Mesodermal cell (in vitro differentiated cells): ENCODE data around the gene ATP11A.
A peak's percentile ranks its signal among the peaks of the same experiment; 100 is the strongest.
"Not testable (repeated sequence)": the region's sequence is repeated elsewhere in the genome, so short reads cannot be mapped to it uniquely, and the experiment has no call there.

Experiments used
- H3K27ac ChIP-seq: 2 replicates; pipeline ENCODE4 v1.7.0; 2013; ENCODE audit warnings: mild to moderate bottlenecking, low read depth, low read length, moderate library complexity; ENCODE audit not compliant: severe bottlenecking
- H3K36me3 ChIP-seq: 2 replicates; pipeline ENCODE4 v1.7.1; 2013; ENCODE audit warnings: mild to moderate bottlenecking, low read length, moderate library complexity; ENCODE audit not compliant: control insufficient read depth, insufficient read depth
- H3K4me1 ChIP-seq: one replicate; pipeline ENCODE4 v1.7.1; 2013; ENCODE audit warnings: mild to moderate bottlenecking, low read length; ENCODE audit not compliant: insufficient read depth, control insufficient read depth, poor library complexity, severe bottlenecking
- H3K4me3 ChIP-seq: 2 replicates; pipeline ENCODE4 v1.7.0; 2013; ENCODE audit warnings: low read length, control low read depth, mild to moderate bottlenecking; ENCODE audit not compliant: insufficient read depth, poor library complexity, severe bottlenecking; ENCODE audit errors: extremely low read depth
- H3K9me3 ChIP-seq: 2 replicates; pipeline ENCODE4 v1.7.1; 2013; ENCODE audit warnings: mild to moderate bottlenecking, low read length, moderate library complexity; ENCODE audit not compliant: control insufficient read depth
- WGBS, 2 experiments: methylation state at CpG; one replicate each; pipeline ENCODE4 v1.1.5; 2013; ENCODE audit warnings: missing lambda C conversion rate in 2 of 2; ENCODE audit not compliant: insufficient coverage in 2 of 2; 5-methylcytosine and 5-hydroxymethylcytosine counted together

ATP11A gene

DNA sequence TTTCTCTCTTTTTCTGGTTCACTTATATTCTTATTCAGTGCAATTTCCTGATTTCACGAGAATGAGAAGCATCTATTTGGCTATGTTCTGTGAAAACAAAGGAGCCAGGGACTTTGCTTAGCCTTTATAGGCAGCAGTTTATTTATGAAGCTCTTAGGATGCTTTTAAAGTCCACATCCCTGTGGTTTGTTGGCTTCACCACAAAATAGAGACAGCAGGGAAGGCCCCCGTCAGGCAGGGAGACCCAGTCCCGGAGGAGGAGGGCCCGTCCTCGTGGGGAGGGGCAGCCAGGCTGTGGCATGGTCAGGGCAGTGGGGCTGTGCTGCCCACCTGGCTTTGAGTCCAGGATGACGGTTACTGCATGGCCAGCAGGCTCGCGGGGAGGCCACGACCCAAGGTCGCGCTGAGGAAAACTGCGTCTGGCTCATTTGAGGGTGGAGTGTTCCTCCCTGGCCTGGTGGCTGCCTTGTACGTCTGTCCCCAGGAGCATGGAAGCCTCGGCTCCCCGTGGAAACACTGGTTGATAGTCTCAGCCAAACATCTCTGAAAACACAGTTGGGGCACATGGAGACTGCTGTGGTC lies 92.7 kb downstream of the ATP11A start:
- Histone ChIP-seq H3K36me3 (peaks cover 19% of the 10 kb centered on the region), H3K9me3 (no peaks in the 10 kb centered on the region), H3K4me1 (peaks cover 26% of the 10 kb centered on the region), H3K4me3 (no peak overlapping the region), H3K27ac (no peak overlapping the region)
- 85 to 92% methylated on average over 14 to 15 of the region's 15 CpGs for WGBS, 2 experiments

DNA sequence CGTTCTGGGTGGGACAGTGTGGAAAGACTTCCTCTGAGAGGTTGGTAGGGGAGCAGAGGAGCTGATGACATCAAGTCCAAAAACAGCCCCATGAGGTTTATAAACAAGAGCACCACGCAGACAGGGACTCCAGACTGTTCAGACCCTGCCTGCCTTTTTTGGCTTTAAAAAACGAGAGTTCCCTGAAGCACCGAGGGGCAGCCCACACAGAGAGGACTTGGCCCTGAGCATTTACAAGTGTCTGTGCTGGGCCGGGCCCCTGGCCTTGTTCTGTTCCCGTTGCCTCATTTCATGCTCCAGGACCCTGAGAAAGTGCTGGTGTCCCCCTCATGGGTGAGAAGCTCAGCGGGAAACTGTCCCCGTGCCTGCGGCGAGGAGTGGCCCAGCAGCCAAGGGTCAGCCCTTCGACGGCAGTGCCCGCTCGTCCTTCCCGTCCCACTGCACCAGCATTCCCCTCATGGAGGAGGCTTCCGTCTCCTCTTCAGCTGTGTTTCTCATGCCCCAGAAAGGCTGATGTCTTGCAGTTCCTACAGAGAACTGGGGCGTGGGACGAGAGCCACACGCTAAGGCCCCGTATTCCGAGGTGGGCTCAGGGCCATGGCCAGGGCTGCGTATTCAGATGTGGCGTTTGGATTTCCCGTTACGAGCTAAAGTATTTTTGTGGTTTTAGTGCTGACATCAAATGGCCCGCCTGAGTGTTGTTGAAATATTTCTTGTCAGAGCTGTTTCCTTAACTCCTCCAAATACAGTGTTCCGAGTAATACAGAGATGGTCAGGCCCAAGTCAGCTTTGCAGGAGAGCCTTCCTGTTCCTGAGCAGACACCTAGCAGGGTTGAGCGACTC lies 93.5 kb downstream of the ATP11A start:
- WGBS, 2 experiments = 95% methylated on average over 21 to 23 of the region's 28 CpGs
- Histone ChIP-seq H3K27ac (peak overlapping the region; percentile 25), H3K36me3 (peaks cover 25% of the 10 kb centered on the region), H3K4me1 (peaks cover 24% of the 10 kb centered on the region), H3K9me3 (no peaks in the 10 kb centered on the region), H3K4me3 (no peak overlapping the region)

DNA sequence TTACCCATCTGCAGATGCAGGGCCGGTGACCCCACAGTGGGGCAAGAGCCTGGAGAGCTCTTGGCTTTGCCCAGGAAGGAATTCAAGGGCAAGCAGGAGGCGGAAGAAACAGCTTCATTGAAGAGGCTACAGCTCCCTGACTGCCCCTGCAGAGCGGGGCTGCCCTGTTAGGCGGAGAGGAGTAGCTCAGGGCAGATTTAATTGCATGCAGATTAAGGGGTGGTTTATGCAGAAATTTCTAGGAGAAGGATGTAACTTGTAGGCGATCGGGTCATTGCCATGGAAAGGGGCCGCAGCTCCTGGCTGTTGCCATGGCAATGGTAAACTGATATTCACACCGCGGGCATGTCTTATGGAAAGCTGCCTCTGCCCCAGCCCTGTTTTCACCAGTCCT lies 94.1 kb downstream of the ATP11A start:
- Histone ChIP-seq H3K36me3 (peaks cover 31% of the 10 kb centered on the region), H3K4me1 (peaks cover 24% of the 10 kb centered on the region), H3K9me3 (no peaks in the 10 kb centered on the region), H3K4me3 (no peak overlapping the region), H3K27ac (peak overlapping the region; percentile 25)
- WGBS, 2 experiments = 94% methylated on average over 9 of the region's 9 CpGs

DNA sequence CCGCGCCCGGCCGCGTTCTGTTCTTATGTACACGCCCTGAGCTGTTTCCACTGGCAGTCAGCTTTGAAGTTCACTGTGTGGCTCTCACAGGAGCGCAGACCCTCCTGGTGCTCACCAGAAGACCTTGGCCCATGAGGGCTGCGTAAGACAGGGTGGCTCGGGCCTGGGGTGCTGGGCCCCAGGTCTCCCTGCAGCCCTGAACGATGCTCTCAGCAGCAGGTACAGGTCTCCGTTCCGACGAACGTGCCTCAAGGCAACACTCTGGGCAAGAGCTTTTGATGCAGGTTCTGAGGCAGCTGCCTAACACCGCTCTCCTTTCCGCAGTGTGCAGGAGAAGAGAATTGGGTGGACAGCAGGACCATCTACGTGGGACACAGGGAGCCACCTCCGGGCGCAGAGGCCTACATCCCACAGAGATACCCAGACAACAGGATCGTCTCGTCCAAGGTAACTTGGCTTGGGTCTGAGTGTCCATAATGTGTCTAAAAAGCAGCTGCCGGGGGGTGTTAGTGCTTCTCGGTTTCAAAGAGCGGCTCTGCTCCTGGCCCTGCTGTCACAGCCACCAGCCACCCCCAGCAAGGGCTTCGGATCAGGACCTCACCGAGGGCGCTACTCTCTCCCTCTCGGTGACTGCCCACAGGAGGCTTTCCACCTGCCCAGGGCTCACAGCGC lies 95.1 kb downstream of the ATP11A start:
- WGBS, 2 experiments = 92 to 98% methylated on average over 24 to 28 of the region's 29 CpGs
- H3K36me3 ChIP-seq = peaks cover 40% of the 10 kb centered on the region

DNA sequence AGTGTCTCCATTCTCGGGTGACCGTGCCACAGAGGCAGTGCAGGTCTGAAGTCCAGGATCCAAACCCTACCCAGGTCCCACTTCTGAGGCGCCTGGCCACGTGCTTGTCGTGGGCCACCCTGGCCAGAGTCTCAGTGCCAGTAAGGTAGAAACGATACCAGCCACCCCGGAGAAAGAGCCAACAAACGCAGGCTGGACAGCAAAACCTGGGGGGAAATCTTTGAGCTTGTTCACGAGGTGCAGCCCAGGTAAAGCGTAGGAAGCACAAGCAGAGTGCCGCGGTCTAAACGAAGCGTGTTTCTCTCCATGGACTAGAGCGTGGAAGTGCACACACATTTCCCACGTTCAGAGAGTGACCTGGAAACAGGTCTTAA lies 95.6 kb downstream of the ATP11A start:
- H3K36me3 ChIP-seq = peaks cover 44% of the 10 kb centered on the region
- no peaks in the 10 kb centered on the region for H3K9me3 ChIP-seq
- peaks cover 16% of the 10 kb centered on the region for H3K4me1 ChIP-seq
- H3K4me3 ChIP-seq = no peak overlapping the region
- H3K27ac ChIP-seq = no peak overlapping the region
- WGBS, 2 experiments = 97 to 98% methylated on average over 15 to 16 of the region's 16 CpGs

More for the DNA sequence above, 95.1 kb downstream of the ATP11A start:
- no peaks in the 10 kb centered on the region for H3K9me3 ChIP-seq
- H3K27ac ChIP-seq = no peak overlapping the region
- no peak overlapping the region for H3K4me3 ChIP-seq
- peaks cover 21% of the 10 kb centered on the region for H3K4me1 ChIP-seq

DNA sequence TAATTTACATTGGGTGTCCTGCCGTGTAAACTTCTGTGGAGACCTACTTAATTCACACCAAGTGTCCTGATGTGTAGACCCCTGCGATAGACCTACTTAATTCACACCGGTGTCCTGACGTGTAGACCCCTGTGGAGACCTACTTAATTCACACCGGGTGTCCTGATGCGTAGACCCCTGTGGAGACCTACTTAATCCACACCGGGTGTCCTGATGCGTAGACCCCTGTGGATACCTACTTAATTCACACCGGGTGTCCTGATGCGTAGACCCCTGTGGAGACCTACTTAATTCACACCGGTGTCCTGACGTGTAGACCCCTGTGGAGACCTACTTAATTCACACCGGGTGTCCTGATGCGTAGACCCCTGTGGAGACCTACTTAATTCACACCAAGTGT lies 97.0 kb downstream of the ATP11A start:
- 92 to 93% methylated on average over 8 to 10 of the region's 14 CpGs for WGBS, 2 experiments
- not testable (repeated sequence) for H3K27ac ChIP-seq, H3K4me3 ChIP-seq, H3K4me1 ChIP-seq, H3K9me3 ChIP-seq
- peaks cover 54% of the 10 kb centered on the region for H3K36me3 ChIP-seq

DNA sequence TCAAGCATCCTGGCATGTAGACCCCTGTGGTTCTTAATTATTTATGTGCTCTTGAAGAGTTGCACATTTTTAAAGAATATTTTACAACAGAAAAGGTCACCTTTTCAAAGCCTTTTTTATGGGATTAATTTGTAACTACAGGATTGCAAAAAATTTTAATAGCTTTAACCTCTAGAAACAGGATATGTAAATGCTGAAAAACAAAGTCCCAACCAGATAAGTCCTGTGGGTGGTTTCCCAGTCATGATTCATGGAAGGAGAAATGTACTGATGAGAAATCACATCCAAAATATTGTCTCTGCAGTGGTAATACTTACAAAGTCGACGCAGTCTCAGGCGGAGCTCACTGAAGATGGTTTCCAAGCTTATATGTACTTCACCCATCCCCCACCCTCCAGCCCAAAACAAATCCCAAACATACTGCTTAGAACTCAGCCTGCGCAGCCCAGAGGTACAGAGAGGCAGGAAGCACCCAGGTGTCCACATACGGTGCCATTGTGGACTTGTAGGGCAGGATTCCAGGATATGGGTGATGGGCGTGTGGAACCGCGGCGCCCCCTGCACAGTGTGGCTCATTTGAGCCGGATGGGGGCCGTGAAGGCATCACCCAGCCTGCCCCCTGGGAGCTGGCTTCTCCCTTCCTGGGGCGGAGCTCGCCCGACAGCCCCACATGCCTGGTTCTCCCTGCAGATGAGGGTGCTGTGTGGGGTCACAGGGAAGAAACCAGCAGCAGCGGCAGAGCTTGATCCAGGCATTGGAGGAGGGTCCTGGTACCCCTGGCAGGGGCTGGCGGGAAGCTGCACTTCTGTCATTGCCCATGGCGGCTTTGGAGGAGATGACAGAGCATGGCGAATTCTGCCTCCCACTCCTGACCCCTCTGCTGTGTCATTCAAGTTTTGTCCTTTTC lies 101.2 kb downstream of the ATP11A start:
- H3K9me3 ChIP-seq = no peaks in the 10 kb centered on the region
- no peak overlapping the region for H3K27ac ChIP-seq
- WGBS, 2 experiments = 93 to 96% methylated on average over 11 to 12 of the region's 18 CpGs
- no peak overlapping the region for H3K4me3 ChIP-seq
- peaks cover 7% of the 10 kb centered on the region for H3K4me1 ChIP-seq
- H3K36me3 ChIP-seq = peaks cover 63% of the 10 kb centered on the region

DNA sequence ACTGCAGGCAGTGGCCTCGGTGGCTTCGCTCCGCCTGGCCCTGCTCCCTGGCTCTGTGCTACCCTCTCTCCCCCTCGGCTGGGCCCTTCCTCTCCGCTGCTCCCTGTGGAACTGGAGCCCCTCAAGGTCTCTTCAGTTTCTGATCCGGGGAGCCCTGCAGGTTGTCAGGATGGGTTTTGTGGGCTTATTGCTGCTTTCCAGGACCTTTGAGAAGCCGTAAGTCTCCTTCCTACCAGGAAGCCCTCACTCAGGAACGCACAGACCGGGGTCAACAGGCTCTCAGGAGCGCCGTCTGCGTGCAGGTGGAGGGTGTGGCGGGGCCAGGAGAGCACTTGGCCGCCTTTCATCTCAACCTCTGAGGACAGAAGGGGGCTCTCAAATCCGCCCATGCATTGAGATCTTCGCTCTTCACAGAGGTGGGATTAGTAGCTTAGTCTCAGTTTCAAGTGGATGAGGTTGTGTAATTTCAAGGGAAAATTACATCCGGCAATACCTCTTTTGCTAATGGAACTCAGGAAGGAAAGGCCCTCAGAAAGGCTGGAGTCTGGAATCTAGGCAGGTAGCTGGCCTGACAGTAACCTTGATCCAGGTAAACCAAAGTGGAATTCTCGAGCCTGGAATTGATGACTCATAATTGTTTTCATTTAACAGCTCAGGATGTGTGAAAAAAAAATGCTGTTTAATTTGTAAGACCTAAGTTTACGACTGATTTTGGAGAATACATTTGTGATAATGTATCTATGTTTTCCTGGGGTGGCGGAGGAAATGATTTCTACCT lies 102.0 kb downstream of the ATP11A start:
- no peaks in the 10 kb centered on the region for H3K9me3 ChIP-seq
- peaks cover 66% of the 10 kb centered on the region for H3K36me3 ChIP-seq
- peaks cover 7% of the 10 kb centered on the region for H3K4me1 ChIP-seq
- WGBS, 2 experiments = 91 to 92% methylated on average over 15 to 17 of the region's 20 CpGs
- no peak overlapping the region for H3K27ac ChIP-seq
- no peak overlapping the region for H3K4me3 ChIP-seq

DNA sequence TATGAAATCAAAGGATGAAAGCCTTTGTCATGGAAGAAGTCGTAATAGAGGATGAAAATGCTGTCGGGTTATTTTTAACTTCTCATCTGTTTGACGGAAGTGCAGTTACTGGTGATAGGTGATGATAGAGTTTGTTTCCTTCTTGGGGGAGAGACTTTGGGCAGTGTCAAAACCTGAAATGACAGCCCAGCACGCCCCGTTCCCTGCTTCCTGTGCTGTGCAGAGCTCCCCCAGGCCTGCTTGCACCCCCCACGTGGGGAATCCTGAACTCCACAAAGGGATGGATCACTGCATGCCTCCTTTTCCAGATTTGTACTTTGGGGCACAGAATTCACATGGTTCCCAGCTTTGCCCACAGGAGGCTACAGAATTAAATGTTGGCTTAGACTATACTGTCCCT lies 102.7 kb downstream of the ATP11A start:
- Histone ChIP-seq H3K9me3 (no peaks in the 10 kb centered on the region), H3K36me3 (peaks cover 66% of the 10 kb centered on the region), H3K4me3 (no peak overlapping the region), H3K27ac (no peak overlapping the region), H3K4me1 (peaks cover 7% of the 10 kb centered on the region)
- WGBS, 2 experiments = 88 to 93% methylated on average over 6 of the region's 6 CpGs
